ENCODE measurements around the gene FTHL17. TPM values are rescaled to one million over a fixed set of nuclear protein-coding genes. Genes with fewer than 3 reads are reported as not detected.

The FTHL17 gene
- total RNA-seq, 1 experiment from 2014 or later: not detected

GRCh38 chrX:31071262-31071661 lies 579 bp downstream of the FTHL17 start:
- in situ Hi-C loops (cut with HindIII; ENCODE audit: low pct_unique_long_range_greater_than_20kb, low sequenced_read_pairs) (no loop called here), intact Hi-C loops (cut with micrococcal nuclease; ENCODE audit: unreplicated experiment) (no loop called here)
- no peak for DNase-seq (ENCODE audit: low read depth, low spot score)
- no peak for ATAC-seq
- BruUV-seq (replicated peaks): no TSS peak
- H3K9me3 ChIP-seq (ENCODE audit: control insufficient read depth, insufficient read depth, low read depth, low read length): no peaks in the 10 kb centered on the region
- no peaks in the 10 kb centered on the region for H3K36me3 ChIP-seq (ENCODE audit: control insufficient read depth, insufficient read depth, low read length)
- no peak overlapping the region for H3K27ac ChIP-seq (ENCODE audit: low read length)
- TF ChIP-seq REST (IDR thresholded peaks at IDR 0.05; ENCODE audit: insufficient read depth in 1 of 2, low read depth in 2 of 2, low read length in 1 of 2) (no peak), POLR2AphosphoS5 (IDR thresholded peaks at IDR 0.05; ENCODE audit: low read depth, low read length) (no peak), CTCF (IDR thresholded peaks at IDR 0.05) (no peak), TCF7L2 (IDR thresholded peaks at IDR 0.05; ENCODE audit: low read depth, low read length) (no peak), SIN3A (IDR thresholded peaks at IDR 0.05; ENCODE audit: borderline replicate concordance, insufficient read depth, low read depth, low read length) (no peak)
- no peak overlapping the region for H3K4me3 ChIP-seq (ENCODE audit: low read depth in 2 of 2, low read length in 2 of 2)
- no peaks in the 10 kb centered on the region for H3K4me1 ChIP-seq (ENCODE audit: control insufficient read depth, insufficient read depth, low read length)
- no peaks in the 10 kb centered on the region for H3K27me3 ChIP-seq (ENCODE audit: control insufficient read depth, insufficient read depth, low read length)
- ChIA-PET POLR2A (no interaction called here), CTCF (no interaction called here)

- no peaks in the 10 kb centered on the region for H3K27me3 ChIP-seq (ENCODE audit: control insufficient read depth, insufficient read depth, low read length)
- intact Hi-C loops (cut with micrococcal nuclease; ENCODE audit: unreplicated experiment) (no loop called here), in situ Hi-C loops (cut with HindIII; ENCODE audit: low pct_unique_long_range_greater_than_20kb, low sequenced_read_pairs) (no loop called here)
- DNase-seq (ENCODE audit: low read depth, low spot score) (no peak), ATAC-seq (no peak)
- no peaks in the 10 kb centered on the region for H3K9me3 ChIP-seq (ENCODE audit: control insufficient read depth, insufficient read depth, low read depth, low read length)
- ChIA-PET POLR2A (no interaction called here), CTCF (interaction anchor here (0.6 kb wide), 1 partner anchor 30 kb away, joined by 3 read pairs; no protein-coding TSS in a partner anchor)
- BruUV-seq (replicated peaks): no TSS peak
- H3K36me3 ChIP-seq (ENCODE audit: control insufficient read depth, insufficient read depth, low read length): no peaks in the 10 kb centered on the region
- no peaks in the 10 kb centered on the region for H3K4me1 ChIP-seq (ENCODE audit: control insufficient read depth, insufficient read depth, low read length)
- no peak overlapping the region for H3K27ac ChIP-seq (ENCODE audit: low read length)
- no peak overlapping the region for H3K4me3 ChIP-seq (ENCODE audit: low read depth in 2 of 2, low read length in 2 of 2)
- TF ChIP-seq CTCF (IDR thresholded peaks at IDR 0.05) (no peak), POLR2AphosphoS5 (IDR thresholded peaks at IDR 0.05; ENCODE audit: low read depth, low read length) (no peak), TCF7L2 (IDR thresholded peaks at IDR 0.05; ENCODE audit: low read depth, low read length) (no peak), REST (IDR thresholded peaks at IDR 0.05; ENCODE audit: insufficient read depth in 1 of 2, low read depth in 2 of 2, low read length in 1 of 2) (no peak), SIN3A (IDR thresholded peaks at IDR 0.05; ENCODE audit: borderline replicate concordance, insufficient read depth, low read depth, low read length) (no peak)
Measured at GRCh38 chrX:31070057-31070468, 1.8 kb downstream of the FTHL17 start.

Measured in Panc1 (cell line).